Activated B cell treated with CpG ODN at 0.5 μM for 24 hours (primary cell): ENCODE results near the gene CFAP69. TPM values are rescaled to one million over a fixed set of nuclear protein-coding genes. Genes with fewer than 3 reads are reported as not detected.
"Not testable (repeated sequence)": the region's sequence is repeated elsewhere in the genome, so short reads cannot be mapped to it uniquely, and the experiment has no call there.

Experiments
- ATAC-seq: fragments of 200-7000 bp; cut with Tn5 transposase; one replicate; pipeline ENCODE4 v1.10.0; 2021; ENCODE audit warnings: low read depth, mild to moderate bottlenecking, moderate library complexity
- CTCF ChIA-PET: fragments of 350-600 bp; sonication (Branson Sonifier 250); formaldehyde crosslinking; loops from one replicate; lab custom pipeline; 2021; ENCODE audit warnings: antibody characterized with exemption; lab: Charles Lee
- POLR2A ChIA-PET: fragments of 350-600 bp; sonication (Branson Sonifier 250); formaldehyde crosslinking; loops from one replicate; lab custom pipeline; 2021; ENCODE audit warnings: antibody characterized with exemption; lab: Charles Lee
- DNase-seq: peaks from one replicate; pipeline ENCODE4 v3.0.0; 2022
- H3K27ac Mint-ChIP-seq: one replicate; pipeline ENCODE4 v1.8.0; 2020; ENCODE audit warnings: mixed read lengths
- H3K27me3 Mint-ChIP-seq: one replicate; pipeline ENCODE4 v1.8.0; 2021; ENCODE audit warnings: mixed read lengths
- H3K36me3 Mint-ChIP-seq: one replicate; pipeline ENCODE4 v1.8.0; 2021; ENCODE audit warnings: low read depth, mixed read lengths
- H3K4me1 Mint-ChIP-seq: one replicate; pipeline ENCODE4 v1.8.0; 2021; ENCODE audit warnings: mixed read lengths
- H3K4me3 Mint-ChIP-seq: one replicate; pipeline ENCODE4 v1.8.0; 2020; ENCODE audit warnings: mild to moderate bottlenecking, mixed read lengths
- H3K9me3 Mint-ChIP-seq: one replicate; pipeline ENCODE4 v1.8.0; 2020; ENCODE audit warnings: mixed read lengths
- intact Hi-C: fragments of 100-400 bp; cut with micrococcal nuclease; formaldehyde crosslinking; loops from one replicate; pipeline ENCODE4 v1.15.1; 2024
- total RNA-seq: library from RNA; stranded (reverse); gene quantifications from 2 replicates; pipeline ENCODE4 v1.2.3, GENCODE V29; 2022
- TF ChIP-seq, protein P1 (sequence below): fragments of 200-600 bp; IDR thresholded peaks from one replicate; pipeline ENCODE4 v1.8.0; 2022; ENCODE audit warnings: antibody characterized with exemption, mild to moderate bottlenecking

Gene CFAP69
- total RNA-seq, 1 donor from 2014 or later = 0.62 TPM

DNA sequence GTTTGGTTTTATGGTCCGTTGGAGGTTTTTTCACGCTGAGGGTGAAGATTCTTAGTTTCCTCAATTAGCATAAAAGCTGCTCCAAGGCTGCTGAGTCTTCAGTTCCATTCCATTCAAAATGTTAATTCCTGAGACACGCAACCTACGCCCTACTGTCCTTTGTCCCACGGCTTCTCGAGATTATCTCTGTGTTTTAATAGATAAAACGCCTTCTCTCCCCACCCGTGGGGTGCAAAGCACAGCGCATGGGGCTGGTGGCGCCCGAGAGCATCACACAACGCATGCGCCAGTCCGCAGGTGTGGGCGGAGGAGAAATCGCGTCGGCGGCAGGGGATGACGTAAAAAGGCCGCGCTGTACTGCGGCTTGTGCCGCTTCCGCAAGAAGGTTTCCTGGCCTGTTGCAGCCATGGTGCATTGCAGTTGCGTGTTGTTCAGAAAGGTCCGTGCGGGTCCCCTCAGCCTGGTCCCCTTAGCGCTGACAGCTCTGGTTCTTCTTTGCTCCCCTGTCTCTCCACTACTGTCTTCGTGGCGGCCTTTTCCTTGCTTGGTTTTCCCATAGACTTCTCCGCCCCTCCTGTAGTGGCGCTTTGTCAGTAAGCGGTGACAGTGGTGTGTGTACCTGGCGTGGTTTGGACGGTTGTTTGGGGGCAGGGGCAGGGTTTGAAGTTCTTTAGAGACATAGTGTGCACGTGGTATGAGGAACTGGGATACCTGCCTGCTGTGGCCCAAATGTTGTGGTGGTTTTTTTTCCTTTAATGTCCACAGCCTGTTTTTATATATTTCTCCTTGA lies 101.6 kb downstream of the CFAP69 start, which contains the start of gene GTPBP10:
Gene GTPBP10, plus strand, starts transcription at position 381 of the 790 bp plus-strand sequence. Its CDS starts 26 bp downstream, at position 407.
- Mint-ChIP-seq H3K27me3 (no peaks in the 10 kb centered on the region), H3K36me3 (peaks cover 29% of the 10 kb centered on the region), H3K27ac (peak within 1 kb of the TSS; percentile 98), H3K4me3 (peak within 1 kb of the TSS; percentile 96), H3K9me3 (no peaks in the 10 kb centered on the region), H3K4me1 (peaks cover 35% of the 10 kb centered on the region)
- ChIA-PET CTCF (interaction anchor here (0.7 kb wide), 1 partner anchor 65 kb away, joined by 3 read pairs; no protein-coding TSS in a partner anchor), POLR2A (interaction anchor here (1.0 to 2.3 kb wide), 2 partner anchors 54 to 57 kb away, joined by 3 to 21 read pairs; partner anchors contain the start of gene CLDN12)
- DNase-seq (peak; percentile 90), ATAC-seq (peak; percentile 97)
- TF ChIP-seq, protein P1, sequence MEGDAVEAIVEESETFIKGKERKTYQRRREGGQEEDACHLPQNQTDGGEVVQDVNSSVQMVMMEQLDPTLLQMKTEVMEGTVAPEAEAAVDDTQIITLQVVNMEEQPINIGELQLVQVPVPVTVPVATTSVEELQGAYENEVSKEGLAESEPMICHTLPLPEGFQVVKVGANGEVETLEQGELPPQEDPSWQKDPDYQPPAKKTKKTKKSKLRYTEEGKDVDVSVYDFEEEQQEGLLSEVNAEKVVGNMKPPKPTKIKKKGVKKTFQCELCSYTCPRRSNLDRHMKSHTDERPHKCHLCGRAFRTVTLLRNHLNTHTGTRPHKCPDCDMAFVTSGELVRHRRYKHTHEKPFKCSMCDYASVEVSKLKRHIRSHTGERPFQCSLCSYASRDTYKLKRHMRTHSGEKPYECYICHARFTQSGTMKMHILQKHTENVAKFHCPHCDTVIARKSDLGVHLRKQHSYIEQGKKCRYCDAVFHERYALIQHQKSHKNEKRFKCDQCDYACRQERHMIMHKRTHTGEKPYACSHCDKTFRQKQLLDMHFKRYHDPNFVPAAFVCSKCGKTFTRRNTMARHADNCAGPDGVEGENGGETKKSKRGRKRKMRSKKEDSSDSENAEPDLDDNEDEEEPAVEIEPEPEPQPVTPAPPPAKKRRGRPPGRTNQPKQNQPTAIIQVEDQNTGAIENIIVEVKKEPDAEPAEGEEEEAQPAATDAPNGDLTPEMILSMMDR = peak; percentile 37
- intact Hi-C loops = loop anchor here (1.0 to 10.0 kb wide), 7 partner anchors 57 to 1786 kb away; partner anchors contain the start of genes AKAP9, CFAP69, CLDN12 and MTERF1

- no peaks in the 10 kb centered on the region for H3K27me3 Mint-ChIP-seq
- ChIA-PET CTCF (no interaction called here), POLR2A (no interaction called here)
- H3K27ac Mint-ChIP-seq = no peak overlapping the region
- peaks cover 36% of the 10 kb centered on the region for H3K36me3 Mint-ChIP-seq
- ATAC-seq (no peak), DNase-seq (no peak)
- peaks cover 44% of the 10 kb centered on the region for H3K4me1 Mint-ChIP-seq
- H3K4me3 Mint-ChIP-seq = peak overlapping the region; percentile 96
- intact Hi-C loops = loop anchor here (2.0 to 10.0 kb wide), 4 partner anchors 255 to 1785 kb away; partner anchors contain the start of genes AKAP9 and MTERF1
- no peaks in the 10 kb centered on the region for H3K9me3 Mint-ChIP-seq
- TF ChIP-seq, protein P1 = no peak
Measured at GRCh38 chr7:90347759-90348158, 102.8 kb downstream of the CFAP69 start.

DNA sequence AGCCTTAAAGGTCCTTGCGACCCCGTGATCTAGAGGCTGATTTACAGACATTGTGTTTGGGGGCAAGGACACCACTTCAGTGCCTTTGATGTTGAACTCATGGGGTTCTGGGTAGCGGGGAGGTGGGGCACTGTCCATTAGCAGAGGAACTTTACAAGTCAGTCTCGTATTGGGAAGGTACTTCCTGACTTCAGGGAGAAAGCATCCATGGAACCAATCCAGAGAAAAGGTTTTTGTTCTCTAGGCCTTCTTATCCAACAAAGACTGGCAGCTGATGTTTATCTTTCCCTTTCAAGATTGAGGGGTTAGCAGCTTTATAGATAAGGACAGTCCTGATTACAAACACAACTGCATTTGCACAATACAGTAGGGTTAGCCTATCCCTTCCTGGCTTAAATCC lies 104.3 kb downstream of the CFAP69 start:
- DNase-seq (no peak), ATAC-seq (no peak)
- H3K36me3 Mint-ChIP-seq = peaks cover 46% of the 10 kb centered on the region
- peaks cover 47% of the 10 kb centered on the region for H3K4me1 Mint-ChIP-seq
- CTCF ChIA-PET = no interaction called here
- TF ChIP-seq, protein P1 = no peak
- H3K27ac Mint-ChIP-seq = no peak overlapping the region
- H3K9me3 Mint-ChIP-seq = no peaks in the 10 kb centered on the region
- H3K4me3 Mint-ChIP-seq = no peak overlapping the region
- POLR2A ChIA-PET = no interaction called here
- no peaks in the 10 kb centered on the region for H3K27me3 Mint-ChIP-seq
- intact Hi-C loops = loop anchor here (5.0 to 10.0 kb wide), 3 partner anchors 253 to 1595 kb away; partner anchors contain the start of genes AKAP9 and MTERF1

GRCh38 chr7:90350032-90350431 lies 105.1 kb downstream of the CFAP69 start:
- Mint-ChIP-seq H3K4me1 (peaks cover 46% of the 10 kb centered on the region), H3K36me3 (peaks cover 49% of the 10 kb centered on the region)
- H3K27me3 Mint-ChIP-seq, DNase-seq, H3K4me3 Mint-ChIP-seq, POLR2A ChIA-PET, CTCF ChIA-PET, H3K27ac Mint-ChIP-seq, intact Hi-C loops, ATAC-seq, H3K9me3 Mint-ChIP-seq: not testable (repeated sequence)

GRCh38 chr7:90351987-90352386 lies 107.0 kb downstream of the CFAP69 start:
- no peak for ATAC-seq
- peaks cover 28% of the 10 kb centered on the region for H3K4me1 Mint-ChIP-seq
- no peak for DNase-seq
- TF ChIP-seq, protein P1 = no peak
- H3K4me3 Mint-ChIP-seq = no peak overlapping the region
- intact Hi-C loops = no loop called here
- no peaks in the 10 kb centered on the region for H3K27me3 Mint-ChIP-seq
- peaks cover 58% of the 10 kb centered on the region for H3K36me3 Mint-ChIP-seq
- H3K9me3 Mint-ChIP-seq = peaks cover 3% of the 10 kb centered on the region
- CTCF ChIA-PET = no interaction called here
- POLR2A ChIA-PET = no interaction called here
- H3K27ac Mint-ChIP-seq = no peak overlapping the region

Other genes starting within 250 kb of the CFAP69 start
- 0.80 and 0.86 TPM in 2 replicates for gene STEAP1, start 90.7 kb upstream of the CFAP69 start, total RNA-seq
- not detected in 2 replicates for gene STEAP2, start 33.4 kb upstream of the CFAP69 start, total RNA-seq
- not detected in 2 replicates for gene FAM237B, start 76.1 kb downstream of the CFAP69 start, total RNA-seq
- 28.8 and 29.5 TPM in 2 replicates for gene GTPBP10, start 101.5 kb downstream of the CFAP69 start, total RNA-seq
- gene CLDN12, start 158.3 kb downstream of the CFAP69 start, total RNA-seq = 6.2 and 9.0 TPM in 2 replicates
- not detected in 2 replicates for gene PTTG1IP2, start 224.5 kb downstream of the CFAP69 start, total RNA-seq